Common myeloid progenitor, CD34-positive (primary cell): ENCODE results near the gene C1QL3.
A peak's percentile ranks its signal among the peaks of the same experiment; 100 is the strongest.

Experiments used
- CTCF ChIA-PET: fragments of 350-600 bp; sonication (Branson Sonifier 250); formaldehyde crosslinking; loops from one replicate; lab custom pipeline; 2021; ENCODE audit warnings: antibody characterized with exemption; lab: Charles Lee
- POLR2A ChIA-PET: fragments of 350-600 bp; sonication (Branson Sonifier 250); formaldehyde crosslinking; loops from one replicate; lab custom pipeline; 2021; ENCODE audit warnings: antibody characterized with exemption; lab: Charles Lee
- DNase-seq, 3 donors: peaks; one replicate each; pipeline versions ENCODE4 v3.0.0 to v3.0.0-alpha.2; 2013
- H3K27ac ChIP-seq, 2 experiments: 1 replicate in 1 of 2; 2 replicates in 1 of 2; pipeline ENCODE4 v1.7.0; 2013; ENCODE audit warnings: inconsistent platforms in 2 of 2, low read length in 2 of 2, mild to moderate bottlenecking in 2 of 2, low read depth in 1 of 2, moderate library complexity in 1 of 2; ENCODE audit not compliant: severe bottlenecking in 2 of 2, insufficient read depth in 1 of 2, poor library complexity in 1 of 2
- H3K27me3 ChIP-seq, 5 experiments: replicated peaks in 2 of 5; 1 replicate in 3 of 5; 2 replicates in 2 of 5; pipeline versions ENCODE4 v1.6.1 to v1.7.0; 2013; ENCODE audit warnings: low read length in 4 of 5, mild to moderate bottlenecking in 2 of 5, moderate library complexity in 2 of 5, inconsistent platforms in 1 of 5; ENCODE audit not compliant: insufficient read depth in 5 of 5, control insufficient read depth in 4 of 5
- H3K36me3 ChIP-seq, 4 experiments: 1 replicate in 2 of 4; 2 replicates in 2 of 4; pipeline versions ENCODE4 v1.6.1 to v1.7.0; 2013; ENCODE audit warnings: low read length in 3 of 4, control low read depth in 1 of 4, mild to moderate bottlenecking in 1 of 4; ENCODE audit not compliant: control insufficient read depth in 4 of 4, insufficient read depth in 4 of 4
- H3K4me1 ChIP-seq, 4 experiments: 1 replicate in 3 of 4; 2 replicates in 1 of 4; pipeline versions ENCODE4 v1.6.1 to v1.7.1; 2013; ENCODE audit warnings: low read length in 3 of 4, mild to moderate bottlenecking in 3 of 4, control low read depth in 1 of 4, inconsistent platforms in 1 of 4, moderate library complexity in 1 of 4; ENCODE audit not compliant: control insufficient read depth in 4 of 4, insufficient read depth in 4 of 4; ENCODE audit errors: control extremely low read depth in 1 of 4
- H3K4me3 ChIP-seq, 7 experiments: 1 replicate in 4 of 7; 2 replicates in 3 of 7; pipeline versions ENCODE4 v1.5.1 to v1.7.0; 2013; ENCODE audit warnings: mild to moderate bottlenecking in 7 of 7, low read length in 6 of 7, moderate library complexity in 6 of 7, inconsistent platforms in 2 of 7, low read depth in 2 of 7, control low read depth in 1 of 7; ENCODE audit not compliant: insufficient read depth in 4 of 7, control insufficient read depth in 1 of 7; ENCODE audit errors: extremely low read depth in 1 of 7
- H3K9me3 ChIP-seq, 5 experiments: 1 replicate in 4 of 5; 2 replicates in 1 of 5; pipeline versions ENCODE4 v1.6.1 to v1.7.1; 2013; ENCODE audit warnings: low read length in 4 of 5, mild to moderate bottlenecking in 2 of 5, inconsistent platforms in 1 of 5, low read depth in 1 of 5, moderate library complexity in 1 of 5; ENCODE audit not compliant: control insufficient read depth in 4 of 5, insufficient read depth in 2 of 5; ENCODE audit errors: control extremely low read depth in 1 of 5
- WGBS: methylation state at CpG from one replicate; pipeline ENCODE4 v1.1.5; 2013; ENCODE audit not compliant: insufficient coverage; 5-methylcytosine and 5-hydroxymethylcytosine counted together

The C1QL3 gene

GRCh38 chr10:16505161-16505560 lies 16.5 kb downstream of the C1QL3 start:
- no CpG with 5 or more reads among the region's 1 CpG for WGBS
- H3K4me1 ChIP-seq: peaks cover 0 to 1% (median 0%) of the 10 kb centered on the region in 4 experiments
- ChIA-PET POLR2A (no interaction called here), CTCF (no interaction called here)
- H3K4me3 ChIP-seq: no peak overlapping the region
- no peak overlapping the region for H3K27ac ChIP-seq
- peaks cover 4 to 29% (median 6%) of the 10 kb centered on the region in 4 experiments for H3K36me3 ChIP-seq
- H3K9me3 ChIP-seq: no peaks in the 10 kb centered on the region
- no peaks in the 10 kb centered on the region for H3K27me3 ChIP-seq
- DNase-seq: no peak

DNA sequence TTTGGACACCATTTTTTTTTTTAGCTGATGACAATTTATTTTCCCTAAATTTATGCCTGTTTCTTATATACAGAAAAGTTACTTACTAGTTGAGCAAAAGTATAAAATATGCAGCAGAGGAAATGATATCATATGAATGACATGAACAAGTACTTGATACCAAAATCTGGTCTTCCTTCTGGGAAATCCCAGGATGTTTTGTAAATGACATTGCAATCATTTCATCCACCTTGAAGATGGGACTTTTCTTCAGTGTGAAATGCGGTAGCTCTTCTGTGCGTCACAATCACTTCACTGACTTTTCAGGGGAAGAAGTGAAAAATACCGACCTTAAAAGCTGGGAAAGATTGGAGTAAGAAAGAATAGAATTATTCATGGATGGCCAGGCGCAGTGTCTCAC lies 23.8 kb downstream of the C1QL3 start:
- 83% methylated on average over 2 of the region's 4 CpGs for WGBS
- POLR2A ChIA-PET: no interaction called here
- no peaks in the 10 kb centered on the region for H3K27me3 ChIP-seq
- H3K4me3 ChIP-seq: no peak overlapping the region
- H3K9me3 ChIP-seq: no peaks in the 10 kb centered on the region
- H3K27ac ChIP-seq: peak overlapping the region in 1 of 2 experiments; percentile 67
- peaks cover 0 to 25% (median 4%) of the 10 kb centered on the region in 4 experiments for H3K4me1 ChIP-seq
- H3K36me3 ChIP-seq: peaks cover 0 to 9% (median 3%) of the 10 kb centered on the region in 4 experiments
- CTCF ChIA-PET: interaction anchor here (1.3 to 1.7 kb wide), 2 partner anchors 19 to 21 kb away, joined by 3 to 4 read pairs; no protein-coding TSS in a partner anchor
- DNase-seq: no peak

GRCh38 chr10:16493884-16494536 lies 27.7 kb downstream of the C1QL3 start:
- DNase-seq: no peak
- no peaks in the 10 kb centered on the region for H3K9me3 ChIP-seq
- peaks cover 4 to 32% (median 7%) of the 10 kb centered on the region in 4 experiments for H3K36me3 ChIP-seq
- WGBS: 100% methylated on average over 1 of the region's 10 CpGs
- H3K4me1 ChIP-seq: peaks cover 0 to 20% (median 4%) of the 10 kb centered on the region in 4 experiments
- ChIA-PET CTCF (no interaction called here), POLR2A (no interaction called here)
- H3K4me3 ChIP-seq: no peak overlapping the region
- H3K27me3 ChIP-seq: no peaks in the 10 kb centered on the region
- no peak overlapping the region for H3K27ac ChIP-seq

DNA sequence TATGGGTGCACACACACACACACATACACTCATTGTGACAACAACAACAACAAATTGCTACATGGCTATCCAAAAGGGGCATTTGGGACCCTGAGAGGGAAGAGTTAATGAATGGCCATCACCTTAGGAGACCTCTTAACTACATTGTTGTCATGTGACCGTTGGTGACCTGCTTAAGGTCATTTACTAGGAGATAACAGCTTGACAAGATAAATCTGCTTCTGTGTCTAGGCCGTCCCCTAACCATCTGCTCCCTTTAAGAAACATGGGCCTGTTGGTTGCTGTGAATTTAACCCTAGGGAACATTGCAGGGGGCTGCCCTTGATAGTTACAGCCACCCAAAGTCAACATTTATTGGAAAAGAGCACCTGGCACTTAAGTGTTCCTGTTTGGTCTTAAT lies 29.7 kb downstream of the C1QL3 start:
- 86% methylated on average over 1 of the region's 2 CpGs for WGBS
- POLR2A ChIA-PET: no interaction called here

GRCh38 chr10:16490511-16490910 lies 31.2 kb downstream of the C1QL3 start:
- no peak for DNase-seq
- ChIA-PET POLR2A (interaction anchor here (0.5 kb wide), 1 partner anchor 11 kb away, joined by 7 read pairs; no protein-coding TSS in a partner anchor), CTCF (interaction anchor here (1.1 to 2.3 kb wide), 3 partner anchors 11 to 29 kb away, joined by 5 to 7 read pairs (median 6); no protein-coding TSS in a partner anchor)
- Histone ChIP-seq H3K27me3 (no peaks in the 10 kb centered on the region), H3K4me1 (no peaks in the 10 kb centered on the region), H3K9me3 (peaks cover 0 to 1% (median 0%) of the 10 kb centered on the region in 5 experiments), H3K4me3 (no peak overlapping the region), H3K27ac (no peak overlapping the region), H3K36me3 (peaks cover 13 to 40% (median 24%) of the 10 kb centered on the region in 4 experiments)
- no CpG with 5 or more reads among the region's 3 CpGs for WGBS

More for the DNA sequence above, 29.7 kb downstream of the C1QL3 start:
- no peaks in the 10 kb centered on the region for H3K27me3 ChIP-seq
- H3K4me3 ChIP-seq: no peak overlapping the region
- peaks cover 8 to 39% (median 16%) of the 10 kb centered on the region in 4 experiments for H3K36me3 ChIP-seq
- H3K27ac ChIP-seq: no peak overlapping the region
- peaks cover 0 to 4% (median 0%) of the 10 kb centered on the region in 4 experiments for H3K4me1 ChIP-seq
- DNase-seq: no peak
- H3K9me3 ChIP-seq: peaks cover 0 to 1% (median 0%) of the 10 kb centered on the region in 5 experiments
- CTCF ChIA-PET: no interaction called here

DNA sequence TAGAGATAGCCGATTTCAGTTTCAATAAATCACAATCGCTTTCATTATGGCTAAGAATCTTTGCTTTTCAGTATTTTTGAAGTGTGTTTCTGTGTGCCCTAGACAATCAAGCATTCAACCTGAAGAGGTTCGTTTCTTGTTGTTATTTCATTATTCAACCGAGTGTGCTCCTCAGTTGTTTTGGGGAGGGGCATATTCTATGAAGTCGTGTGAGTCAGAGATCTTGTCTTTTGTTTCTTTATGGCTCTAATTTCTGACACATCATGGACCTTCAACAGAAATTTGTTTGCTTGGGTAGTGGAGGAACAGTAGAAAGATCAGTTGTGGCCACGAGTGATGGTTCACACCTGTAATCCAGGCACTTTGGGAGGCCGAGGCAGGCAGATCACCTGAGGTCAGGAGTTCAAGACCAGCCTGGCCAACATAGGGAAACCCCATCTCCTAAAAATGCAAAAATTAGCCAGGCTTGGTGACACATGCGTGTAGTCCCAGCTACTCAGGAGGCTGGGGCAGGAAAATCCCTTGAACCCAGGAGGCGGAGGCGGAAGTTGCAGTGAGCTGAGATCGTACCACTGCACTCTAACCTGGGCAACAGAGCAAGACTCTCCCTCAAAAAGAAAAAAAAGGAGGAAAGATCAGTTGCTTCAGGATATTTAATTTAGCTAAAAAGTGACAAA lies 38.3 kb downstream of the C1QL3 start:
- no peak overlapping the region for H3K27ac ChIP-seq
- CTCF ChIA-PET: no interaction called here
- WGBS: 95% methylated on average over 9 of the region's 11 CpGs

More for the DNA sequence above, 38.3 kb downstream of the C1QL3 start:
- Histone ChIP-seq H3K27me3 (no peaks in the 10 kb centered on the region), H3K9me3 (peaks cover 0 to 1% (median 0%) of the 10 kb centered on the region in 5 experiments), H3K36me3 (peaks cover 9 to 24% (median 16%) of the 10 kb centered on the region in 4 experiments), H3K4me3 (no peak overlapping the region), H3K4me1 (peaks cover 0 to 2% (median 0%) of the 10 kb centered on the region in 4 experiments)
- no peak for DNase-seq
- POLR2A ChIA-PET: no interaction called here
